Measurements from ENCODE around the gene IL32.

GRCh38 chr16:3074860-3075522 lies 9.6 kb downstream of the IL32 start:
- TF ChIP-seq CTCF (IDR thresholded peaks at IDR 0.05), result no peak
- no peak for TF ChIP-seq POLR2A (IDR thresholded peaks at IDR 0.05)

All from thyroid gland (tissue), 4 donors.